Progenitor cell of endocrine pancreas (in vitro differentiated cells): ENCODE measurements around the gene DLG4. TPM values are rescaled to one million over a fixed set of nuclear protein-coding genes. Genes with fewer than 3 reads are reported as not detected.

Experiments
- DNase-seq: peaks from one replicate; pipeline ENCODE4 v3.0.0; 2021; ENCODE audit warnings: low spot score; ENCODE audit not compliant: unreplicated experiment
- H3K27ac Mint-ChIP-seq: 2 replicates; pipeline ENCODE4 v1.8.0; 2021; ENCODE audit warnings: mild to moderate bottlenecking, moderate library complexity, mixed read lengths
- H3K27me3 Mint-ChIP-seq: 2 replicates; pipeline ENCODE4 v1.8.0; 2021; ENCODE audit warnings: mixed read lengths
- H3K36me3 Mint-ChIP-seq: 2 replicates; pipeline ENCODE4 v1.8.0; 2022; ENCODE audit warnings: mixed read lengths; ENCODE audit not compliant: insufficient read depth
- H3K4me1 Mint-ChIP-seq: 2 replicates; pipeline ENCODE4 v1.8.0; 2021; ENCODE audit warnings: low read depth, mixed read lengths
- H3K4me3 Mint-ChIP-seq: 2 replicates; pipeline ENCODE4 v1.8.0; 2021; ENCODE audit warnings: low read depth, mild to moderate bottlenecking, moderate library complexity, mixed read lengths
- H3K9me3 Mint-ChIP-seq: 2 replicates; pipeline ENCODE4 v1.8.0; 2021; ENCODE audit warnings: low read depth, mixed read lengths
- total RNA-seq: library from RNA; stranded (reverse); gene quantifications from 2 replicates; pipeline ENCODE4 v1.2.1, GENCODE V29; 2021
- TF ChIP-seq, protein P1 (sequence below): fragments of 200-600 bp; sonication (generic); IDR thresholded peaks from one replicate; pipeline ENCODE4 v1.5.0; 2021; ENCODE audit warnings: antibody characterized with exemption, mild to moderate bottlenecking; ENCODE audit not compliant: unreplicated experiment

The DLG4 gene
- total RNA-seq, 1 donor from 2014 or later = 48.6 TPM

DNA sequence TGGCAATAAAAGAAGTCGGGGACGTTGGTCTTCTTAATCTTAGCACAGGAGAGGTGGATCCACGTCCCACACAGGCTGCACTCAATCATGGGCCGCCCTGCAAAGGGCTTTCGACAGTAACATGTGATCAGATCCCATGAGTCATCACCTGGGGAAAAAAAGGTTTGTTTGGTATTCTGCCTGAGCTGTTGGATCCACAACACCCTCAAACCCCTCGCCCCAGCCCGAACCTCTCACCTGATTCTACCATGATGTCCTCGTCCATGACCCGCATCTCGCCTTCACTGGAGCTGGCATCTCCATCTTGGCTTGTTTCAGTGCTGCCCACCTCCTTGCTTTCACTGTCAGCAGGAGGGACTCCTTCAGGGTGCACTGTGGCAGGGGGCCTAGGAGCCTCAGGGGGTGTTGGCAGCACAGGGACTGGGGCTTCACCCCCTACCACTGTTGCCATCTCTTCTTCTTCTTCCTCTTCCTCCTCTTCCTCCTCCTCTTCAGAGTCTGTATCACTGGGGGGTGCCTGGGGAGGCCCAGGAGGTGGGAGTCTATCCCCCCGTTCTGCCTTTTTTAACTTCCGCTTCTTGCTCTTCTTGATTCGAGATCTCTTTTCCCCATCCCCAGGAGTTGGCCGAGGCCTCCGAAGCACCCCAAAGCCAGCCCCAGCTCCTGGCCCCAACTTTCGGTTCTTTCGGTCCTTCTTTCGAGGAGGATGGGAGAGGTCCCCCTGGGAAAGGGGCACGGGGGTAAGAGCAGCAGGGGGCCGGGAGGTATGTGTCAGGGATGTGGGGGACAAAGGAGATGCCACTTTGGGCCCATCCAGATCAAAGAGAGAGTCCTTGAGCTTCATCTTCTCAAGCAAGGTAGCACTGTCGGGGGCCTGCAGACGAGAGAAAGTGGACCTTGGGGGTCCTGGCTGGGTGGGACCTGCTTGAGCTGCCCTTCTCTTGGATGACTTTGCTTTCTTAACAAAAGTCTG lies 16.3 kb upstream of the DLG4 start:
- H3K27me3 Mint-ChIP-seq = no peaks in the 10 kb centered on the region
- H3K4me1 Mint-ChIP-seq = peaks cover 41% of the 10 kb centered on the region
- H3K4me3 Mint-ChIP-seq = peak overlapping the region; percentile 94
- peaks cover 16% of the 10 kb centered on the region for H3K36me3 Mint-ChIP-seq
- DNase-seq = no peak
- TF ChIP-seq, protein P1, sequence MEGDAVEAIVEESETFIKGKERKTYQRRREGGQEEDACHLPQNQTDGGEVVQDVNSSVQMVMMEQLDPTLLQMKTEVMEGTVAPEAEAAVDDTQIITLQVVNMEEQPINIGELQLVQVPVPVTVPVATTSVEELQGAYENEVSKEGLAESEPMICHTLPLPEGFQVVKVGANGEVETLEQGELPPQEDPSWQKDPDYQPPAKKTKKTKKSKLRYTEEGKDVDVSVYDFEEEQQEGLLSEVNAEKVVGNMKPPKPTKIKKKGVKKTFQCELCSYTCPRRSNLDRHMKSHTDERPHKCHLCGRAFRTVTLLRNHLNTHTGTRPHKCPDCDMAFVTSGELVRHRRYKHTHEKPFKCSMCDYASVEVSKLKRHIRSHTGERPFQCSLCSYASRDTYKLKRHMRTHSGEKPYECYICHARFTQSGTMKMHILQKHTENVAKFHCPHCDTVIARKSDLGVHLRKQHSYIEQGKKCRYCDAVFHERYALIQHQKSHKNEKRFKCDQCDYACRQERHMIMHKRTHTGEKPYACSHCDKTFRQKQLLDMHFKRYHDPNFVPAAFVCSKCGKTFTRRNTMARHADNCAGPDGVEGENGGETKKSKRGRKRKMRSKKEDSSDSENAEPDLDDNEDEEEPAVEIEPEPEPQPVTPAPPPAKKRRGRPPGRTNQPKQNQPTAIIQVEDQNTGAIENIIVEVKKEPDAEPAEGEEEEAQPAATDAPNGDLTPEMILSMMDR = no peak
- H3K9me3 Mint-ChIP-seq = no peaks in the 10 kb centered on the region
- H3K27ac Mint-ChIP-seq = peak overlapping the region; percentile 89

DNA sequence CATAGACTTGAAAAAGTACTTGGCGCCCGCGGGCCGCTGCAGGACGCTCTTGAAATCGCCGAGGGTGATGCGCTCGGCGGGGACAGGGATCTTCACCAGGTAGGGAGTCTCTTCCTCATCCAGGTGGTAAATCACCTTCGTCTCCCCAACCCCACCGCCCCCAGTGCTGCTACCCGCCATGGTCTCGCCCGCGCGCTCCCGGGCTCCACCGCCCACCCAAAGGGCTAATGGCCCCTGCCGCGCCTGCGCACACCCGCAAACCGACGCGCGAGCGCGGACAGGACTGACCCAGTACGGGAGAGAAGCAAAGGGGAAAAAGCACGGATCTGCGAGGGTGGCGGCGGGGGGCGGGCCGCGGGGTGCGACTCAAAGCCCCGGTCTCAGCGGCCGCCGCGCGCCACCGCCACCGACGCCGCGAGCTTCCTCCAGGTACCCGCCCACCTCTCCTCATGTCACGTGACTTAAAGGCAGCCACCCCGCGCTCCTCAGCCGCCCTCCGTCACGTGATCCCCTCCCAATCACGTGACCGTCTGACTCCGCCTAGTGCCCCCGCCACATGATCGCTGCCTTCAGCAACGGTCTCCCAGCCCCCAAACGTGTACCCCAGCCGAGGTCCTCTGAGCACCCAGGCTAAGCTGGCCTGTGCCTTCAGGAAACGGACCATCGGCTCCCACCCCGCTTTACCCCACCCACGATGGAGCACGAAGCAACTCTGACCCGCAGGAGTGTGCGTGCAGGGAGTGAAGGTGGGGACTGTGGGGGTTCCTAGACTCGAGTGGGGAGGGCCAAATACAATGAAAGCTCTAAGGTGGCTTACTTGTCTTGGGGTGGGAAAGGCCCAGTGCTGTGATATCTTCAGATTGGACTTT lies 14.7 kb upstream of the DLG4 start, which contains the start of gene DVL2:
Gene DVL2, minus strand, starts transcription at position 435 of the 869 bp plus-strand sequence. Its CDS starts 255 bp downstream, at position 180.
- H3K36me3 Mint-ChIP-seq = peaks cover 14% of the 10 kb centered on the region
- TF ChIP-seq, protein P1 = no peak
- H3K27me3 Mint-ChIP-seq = no peaks in the 10 kb centered on the region
- H3K9me3 Mint-ChIP-seq = no peaks in the 10 kb centered on the region
- peak; percentile 88 for DNase-seq
- H3K4me3 Mint-ChIP-seq = peak within 1 kb of the TSS; percentile 94
- H3K27ac Mint-ChIP-seq = peak within 1 kb of the TSS; percentile 98
- H3K4me1 Mint-ChIP-seq = peaks cover 28% of the 10 kb centered on the region

DNA sequence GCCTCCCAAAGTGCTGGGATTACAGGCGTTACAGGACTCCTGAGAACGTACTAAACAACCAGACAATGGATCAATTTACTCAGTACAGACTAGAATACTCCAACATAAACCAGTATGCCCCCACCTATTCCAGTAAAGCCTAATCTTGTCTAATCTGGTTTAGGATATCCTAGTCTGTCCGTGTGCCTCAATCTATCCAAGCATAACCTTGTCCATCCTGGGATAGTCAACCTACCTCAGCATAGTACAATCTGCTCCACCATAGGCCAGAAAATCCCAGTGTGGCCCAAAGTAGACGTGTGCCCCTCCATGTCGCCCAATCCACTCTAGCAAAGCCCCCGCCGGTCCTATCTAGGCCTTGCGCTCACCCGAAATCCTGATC lies 14.1 kb upstream of the DLG4 start:
- Mint-ChIP-seq H3K4me3 (peak overlapping the region; percentile 94), H3K9me3 (no peaks in the 10 kb centered on the region), H3K36me3 (peaks cover 16% of the 10 kb centered on the region), H3K27ac (peak overlapping the region; percentile 98), H3K27me3 (no peaks in the 10 kb centered on the region), H3K4me1 (peaks cover 28% of the 10 kb centered on the region)
- TF ChIP-seq, protein P1 = no peak
- no peak for DNase-seq

DNA sequence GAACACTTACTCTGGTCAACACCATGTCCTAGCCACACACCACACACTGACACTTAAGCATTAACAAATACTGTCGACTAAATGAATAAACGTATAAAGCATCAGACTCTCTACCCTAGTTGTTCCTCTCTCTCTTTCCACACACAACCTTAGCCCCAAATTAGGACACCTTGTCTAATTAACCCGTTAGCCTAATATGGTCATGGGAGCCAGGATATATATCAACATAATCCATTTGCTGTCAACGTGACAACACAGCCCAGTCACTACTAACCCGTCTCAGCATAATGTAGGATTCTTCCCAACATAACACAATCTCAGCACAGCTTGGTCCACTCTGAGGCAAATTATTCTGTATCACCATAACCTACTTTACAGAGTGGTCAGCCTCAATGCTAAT lies 12.5 kb upstream of the DLG4 start:
- no peak for DNase-seq
- no peaks in the 10 kb centered on the region for H3K9me3 Mint-ChIP-seq
- H3K36me3 Mint-ChIP-seq = peaks cover 19% of the 10 kb centered on the region
- H3K4me3 Mint-ChIP-seq = peak overlapping the region; percentile 94
- peaks cover 25% of the 10 kb centered on the region for H3K4me1 Mint-ChIP-seq
- H3K27ac Mint-ChIP-seq = peak overlapping the region; percentile 51
- TF ChIP-seq, protein P1 = no peak
- no peaks in the 10 kb centered on the region for H3K27me3 Mint-ChIP-seq

DNA sequence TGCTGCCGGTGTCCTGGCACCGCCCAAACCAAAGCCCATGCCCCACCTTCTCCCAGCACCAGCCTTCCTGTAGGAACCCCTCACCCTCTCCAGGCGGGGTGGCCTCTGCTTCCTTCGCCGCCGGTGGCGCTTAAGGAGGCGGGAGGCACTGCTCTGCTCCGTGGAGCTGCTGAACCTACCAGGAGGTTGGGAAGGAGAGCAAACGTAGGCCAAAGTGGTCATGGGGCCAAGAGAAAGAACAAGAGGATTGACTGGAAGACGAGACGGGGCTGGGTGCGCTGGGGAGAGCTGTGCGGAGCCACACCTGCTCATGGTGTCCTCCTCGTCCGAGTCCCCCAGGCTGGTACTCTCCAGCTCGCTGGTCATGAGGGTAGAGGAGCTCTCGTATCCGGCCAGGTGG lies 9.9 kb upstream of the DLG4 start:
- Mint-ChIP-seq H3K27me3 (no peaks in the 10 kb centered on the region), H3K4me3 (no peak overlapping the region), H3K4me1 (peaks cover 16% of the 10 kb centered on the region), H3K9me3 (no peaks in the 10 kb centered on the region), H3K27ac (peak overlapping the region; percentile 82), H3K36me3 (peaks cover 8% of the 10 kb centered on the region)
- DNase-seq = no peak
- TF ChIP-seq, protein P1 = no peak
